HepG2 (cell line): ENCODE data around the gene OTX1. TPM values are rescaled to one million over a fixed set of nuclear protein-coding genes. Genes with fewer than 3 reads are reported as not detected.

ENCODE experiments used
- ATAC-seq: fragments of 200-7000 bp; cut with Tn5 transposase; 3 replicates; pipeline ENCODE4 v1.9.1; 2020; ENCODE audit warnings: mild to moderate bottlenecking, moderate library complexity
- BruUV-seq: library from RNA; stranded (reverse); fragments of 400-500 nt; replicated peaks from 2 replicates; lab custom pipeline; 2021; lab: Mats Ljungman, UMichigan
- CTCF ChIA-PET: fragments of 300-600 bp; formaldehyde crosslinking; extraction: SDS; loops from one replicate; lab custom pipeline; 2021; ENCODE audit warnings: low total read pairs, inconsistent platforms, low intra/inter-chr PET ratio; lab: Yijun Ruan, JAX
- POLR2A ChIA-PET: fragments of 350-600 bp; sonication (Branson Sonifier 250); formaldehyde crosslinking; loops from one replicate; lab custom pipeline; 2020; ENCODE audit warnings: antibody characterized with exemption, inconsistent platforms; lab: Yijun Ruan, JAX
- DNase-seq: peaks from one replicate; pipeline ENCODE4 v3.0.0-alpha.2; 2015; ENCODE audit warnings: low spot score
- FAIRE-seq: peaks from 3 replicates; lab custom pipeline; 2011; peaks lifted over from hg19 to GRCh38; lab: Jason Lieb, UNC
- H2AFZ ChIP-seq: one replicate; pipeline ENCODE4 v1.6.1; 2011; ENCODE audit warnings: low read length, inconsistent platforms
- H3K27ac ChIP-seq: fragments of 300-600 bp; 3 replicates; pipeline ENCODE4 v1.8.0; 2011; ENCODE audit warnings: mixed run types, mild to moderate bottlenecking, mixed read lengths, low read length, inconsistent platforms; ENCODE audit not compliant: insufficient read depth; ENCODE audit errors: extremely low read length
- H3K27me3 ChIP-seq, 2 experiments: fragments of 200-600 bp in 1 of 2; 2 replicates in 1 of 2; 3 replicates in 1 of 2; pipeline versions ENCODE4 v1.6.0 to v1.8.0; 2011; ENCODE audit warnings: low read length in 2 of 2, mild to moderate bottlenecking in 2 of 2, moderate library complexity in 2 of 2, inconsistent platforms in 1 of 2; ENCODE audit not compliant: insufficient read depth in 2 of 2, control insufficient read depth in 1 of 2
- H3K36me3 ChIP-seq, 2 experiments: fragments of 200-600 bp in 1 of 2; replicated peaks in 1 of 2; 2 replicates in 1 of 2; 3 replicates in 1 of 2; pipeline versions ENCODE4 v1.5.1 to v1.8.0; 2011; ENCODE audit warnings: low read length in 2 of 2, inconsistent platforms in 1 of 2; ENCODE audit not compliant: insufficient read depth in 2 of 2, control insufficient read depth in 1 of 2
- H3K4me1 ChIP-seq: 2 replicates; pipeline ENCODE4 v1.5.1; 2012; ENCODE audit warnings: low read length, inconsistent platforms; ENCODE audit not compliant: insufficient read depth
- H3K4me2 ChIP-seq: 2 replicates; pipeline ENCODE4 v1.6.0; 2011; ENCODE audit warnings: low read depth, low read length, inconsistent platforms
- H3K4me3 ChIP-seq, 3 experiments: fragments of 200-600 bp in 1 of 3; sonication (generic), shearing (Covaris generic) in 1 of 3; replicated peaks in 1 of 3; 2 replicates each; pipeline ENCODE4 v1.5.1; 2011 to 2016; ENCODE audit warnings: low read length in 3 of 3, inconsistent platforms in 2 of 3, low read depth in 2 of 3, mild to moderate bottlenecking in 2 of 3, control low read depth in 1 of 3, mixed read lengths in 1 of 3; ENCODE audit not compliant: insufficient read depth in 1 of 3
- H3K79me2 ChIP-seq: one replicate; pipeline ENCODE4 v1.6.1; 2011; ENCODE audit warnings: low read length, inconsistent platforms; ENCODE audit not compliant: insufficient read depth
- H3K9ac ChIP-seq: 2 replicates; pipeline ENCODE4 v1.6.0; 2011; ENCODE audit warnings: mild to moderate bottlenecking, low read depth, low read length, inconsistent platforms; ENCODE audit not compliant: insufficient read depth
- H3K9me3 ChIP-seq: 2 replicates; pipeline ENCODE4 v1.5.1; 2012; ENCODE audit warnings: mild to moderate bottlenecking, low read length
- H4K20me1 ChIP-seq: 2 replicates; pipeline ENCODE4 v1.6.0; 2011; ENCODE audit warnings: inconsistent platforms, mild to moderate bottlenecking, low read length, moderate library complexity; ENCODE audit not compliant: insufficient read depth
- AGO2 ChIP-seq: fragments of 200-400 bp; formaldehyde crosslinking; optimal IDR thresholded peaks from 2 replicates; pipeline ENCODE3; 2017; ENCODE audit warnings: mild to moderate bottlenecking, low read depth, low read length, moderate library complexity
- MAF1 ChIP-seq: sonication (generic); formaldehyde crosslinking; IDR thresholded peaks from 2 replicates; pipeline ENCODE4 v1.5.0; 2020; ENCODE audit warnings: missing genetic modification reagents, borderline replicate concordance
- RBFOX2 ChIP-seq: fragments of 200-400 bp; formaldehyde crosslinking; IDR thresholded peaks from 2 replicates; pipeline ENCODE4 v1.6.1; 2017; ENCODE audit warnings: low read depth, mild to moderate bottlenecking, low read length
- ZNF274 ChIP-seq: sonication (generic); formaldehyde crosslinking; IDR thresholded peaks from 2 replicates; pipeline ENCODE4 v1.5.1; 2020; ENCODE audit warnings: mild to moderate bottlenecking, missing genetic modification reagents
- ZNF543 ChIP-seq: sonication (generic); formaldehyde crosslinking; IDR thresholded peaks from 2 replicates; pipeline ENCODE4 v1.4.0; 2020; ENCODE audit warnings: mild to moderate bottlenecking, missing genetic modification reagents
- ZNF629 ChIP-seq: sonication (generic); formaldehyde crosslinking; conservative IDR thresholded peaks from 2 replicates; pipeline ENCODE4 v1.5.0; 2020; ENCODE audit warnings: missing genetic modification reagents
- ZNF768 ChIP-seq: sonication (generic); formaldehyde crosslinking; IDR thresholded peaks from 2 replicates; pipeline ENCODE4 v1.4.0; 2020; ENCODE audit warnings: missing genetic modification reagents
- WGBS: methylation state at CpG from one replicate; pipeline ENCODE4 v1.1.6; 2017; ENCODE audit warnings: low lambda C conversion rate; 5-methylcytosine and 5-hydroxymethylcytosine counted together
- in situ Hi-C: cut with HindIII; loops from 2 replicates; pipeline ENCODE4 v1.10.0; 2017; ENCODE audit warnings: low pct_unique_long_range_greater_than_20kb; ENCODE audit not compliant: extremely low pct_ligation_motif_present
- intact Hi-C: fragments of 100-400 bp; cut with micrococcal nuclease; formaldehyde crosslinking; loops from one replicate; pipeline ENCODE4 v1.10.0; 2022; ENCODE audit not compliant: unreplicated experiment
- polyA plus RNA-seq, 8 experiments: library from polyadenylated mRNA; depleted of rRNA in 3 of 8; stranded (reverse) in 7 of 8; unstranded in 1 of 8; fragments of >200 nt; fragmentation: Illumina TruSeq in 4 of 8; extraction: Trizol in 4 of 8; gene quantifications; 2 replicates each; pipeline versions ENCODE4 v1.2.1 to v1.2.3, GENCODE V29; 2011 to 2016; ENCODE audit warnings: low read depth in 4 of 8, missing spikeins in 1 of 8, mixed read lengths in 1 of 8; ENCODE audit not compliant: insufficient read depth in 1 of 8
- total RNA-seq, 5 experiments: library from RNA; depleted of rRNA; stranded (reverse); fragments of >200 nt; fragmentation: Illumina TruSeq; extraction: Trizol; gene quantifications; 2 replicates each; pipeline ENCODE4 v1.2.3, GENCODE V29; 2016; ENCODE audit warnings: low read depth in 1 of 5
- TF ChIP-seq, protein P1 (sequence below): sonication (generic); formaldehyde crosslinking; IDR thresholded peaks from 2 replicates; pipeline ENCODE4 v1.4.0; 2020; ENCODE audit warnings: missing genetic modification reagents

The OTX1 gene
- total and polyA plus RNA-seq, 2 of the 13 experiments (the other 11 are each of a cell fraction or from before 2014, with no cell fraction given) = 1.0 to 5.0 TPM

DNA sequence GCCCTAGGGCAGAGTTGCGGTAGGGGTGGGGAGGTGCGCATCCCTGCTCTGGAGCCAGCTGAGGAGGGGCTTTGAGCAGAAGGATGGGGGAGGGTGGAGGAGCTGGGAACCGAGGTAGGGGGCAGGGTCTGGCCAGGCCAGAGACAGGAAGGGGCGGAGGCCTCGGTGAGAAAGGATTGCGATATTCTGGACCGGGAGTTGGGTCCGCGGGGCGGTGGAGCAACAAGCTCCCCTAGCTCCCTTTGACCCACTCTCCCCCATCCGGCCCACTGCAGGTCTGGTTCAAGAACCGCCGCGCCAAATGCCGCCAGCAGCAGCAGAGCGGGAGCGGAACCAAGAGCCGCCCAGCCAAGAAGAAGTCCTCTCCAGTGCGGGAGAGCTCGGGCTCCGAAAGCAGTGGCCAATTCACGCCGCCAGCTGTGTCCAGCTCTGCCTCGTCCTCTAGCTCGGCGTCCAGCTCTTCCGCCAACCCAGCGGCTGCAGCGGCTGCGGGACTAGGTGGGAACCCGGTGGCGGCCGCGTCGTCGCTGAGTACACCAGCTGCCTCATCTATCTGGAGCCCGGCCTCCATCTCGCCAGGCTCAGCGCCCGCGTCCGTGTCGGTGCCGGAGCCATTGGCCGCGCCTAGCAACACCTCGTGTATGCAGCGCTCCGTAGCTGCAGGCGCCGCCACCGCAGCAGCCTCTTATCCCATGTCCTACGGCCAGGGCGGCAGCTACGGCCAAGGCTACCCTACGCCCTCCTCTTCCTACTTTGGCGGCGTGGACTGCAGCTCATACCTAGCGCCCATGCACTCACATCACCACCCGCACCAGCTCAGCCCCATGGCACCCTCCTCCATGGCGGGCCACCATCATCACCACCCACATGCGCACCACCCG, 4.8 kb downstream of the OTX1 start:
- Histone ChIP-seq H3K4me2 (no peak overlapping the region), H3K27me3 (no peaks in the 10 kb centered on the region; a peak in 1 of 5 replicates)
- WGBS = 96% methylated on average over 63 of the region's 63 CpGs

More for the DNA sequence above, 4.8 kb downstream of the OTX1 start:
- FAIRE-seq (no peak), ATAC-seq (no peak)
- intact Hi-C loops = no loop called here
- H3K4me3 ChIP-seq = no peak overlapping the region
- no peak overlapping the region for H2AFZ ChIP-seq
- in situ Hi-C loops = loop anchor here (25.0 kb wide), 1 partner anchor 643 kb away; no protein-coding TSS in a partner anchor
- POLR2A ChIA-PET = interaction anchor here (0.7 kb wide), 1 partner anchor 137 kb away, joined by 3 read pairs; no protein-coding TSS in a partner anchor
- peaks cover 8% of the 10 kb centered on the region for H3K79me2 ChIP-seq
- H3K9me3 ChIP-seq = no peaks in the 10 kb centered on the region
- TF ChIP-seq RBFOX2 = peak; percentile 68; the same call in 1 of the 2 replicates
- TF ChIP-seq MAF1 = no peak
- TF ChIP-seq ZNF768 (CRISPR knock-in tag) = peak; percentile 13; the same call in 1 of the 2 replicates
- TF ChIP-seq, protein P1, sequence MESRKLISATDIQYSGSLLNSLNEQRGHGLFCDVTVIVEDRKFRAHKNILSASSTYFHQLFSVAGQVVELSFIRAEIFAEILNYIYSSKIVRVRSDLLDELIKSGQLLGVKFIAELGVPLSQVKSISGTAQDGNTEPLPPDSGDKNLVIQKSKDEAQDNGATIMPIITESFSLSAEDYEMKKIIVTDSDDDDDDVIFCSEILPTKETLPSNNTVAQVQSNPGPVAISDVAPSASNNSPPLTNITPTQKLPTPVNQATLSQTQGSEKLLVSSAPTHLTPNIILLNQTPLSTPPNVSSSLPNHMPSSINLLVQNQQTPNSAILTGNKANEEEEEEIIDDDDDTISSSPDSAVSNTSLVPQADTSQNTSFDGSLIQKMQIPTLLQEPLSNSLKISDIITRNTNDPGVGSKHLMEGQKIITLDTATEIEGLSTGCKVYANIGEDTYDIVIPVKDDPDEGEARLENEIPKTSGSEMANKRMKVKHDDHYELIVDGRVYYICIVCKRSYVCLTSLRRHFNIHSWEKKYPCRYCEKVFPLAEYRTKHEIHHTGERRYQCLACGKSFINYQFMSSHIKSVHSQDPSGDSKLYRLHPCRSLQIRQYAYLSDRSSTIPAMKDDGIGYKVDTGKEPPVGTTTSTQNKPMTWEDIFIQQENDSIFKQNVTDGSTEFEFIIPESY (CRISPR knock-in tag) = 0 out of 2 replicates have a peak, but pooled peaks have one; percentile 30
- no peak for TF ChIP-seq ZNF629 (CRISPR knock-in tag)
- TF ChIP-seq AGO2 = peak; percentile 60
- TF ChIP-seq ZNF543 (CRISPR knock-in tag) = no peak
- no peak for TF ChIP-seq ZNF274
- TF ChIP-seq, all 625 proteins: peak for 4
- no TSS peak for BruUV-seq
- DNase-seq = no peak
- Histone ChIP-seq H3K36me3 (peaks cover 20 to 52% of the 10 kb centered on the region in 2 experiments), H3K27ac (no peak overlapping the region), H3K9ac (no peak overlapping the region), H4K20me1 (no peaks in the 10 kb centered on the region), H3K4me1 (peaks cover 16% of the 10 kb centered on the region)
- CTCF ChIA-PET = no interaction called here
